IPS-15b (cell line): ENCODE measurements around the gene SCGB1C2.
"Not testable (repeated sequence)": the region's sequence is repeated elsewhere in the genome, so short reads cannot be mapped to it uniquely, and the experiment has no call there.

Source experiments
- H3K27me3 ChIP-seq: one replicate; pipeline ENCODE4 v1.6.1; 2013; ENCODE audit warnings: low read length; ENCODE audit not compliant: control insufficient read depth, insufficient read depth
- H3K36me3 ChIP-seq: one replicate; pipeline ENCODE4 v1.6.1; 2013; ENCODE audit warnings: low read length; ENCODE audit not compliant: control insufficient read depth, insufficient read depth
- H3K4me1 ChIP-seq: one replicate; pipeline ENCODE4 v1.6.1; 2013; ENCODE audit warnings: mild to moderate bottlenecking, low read length; ENCODE audit not compliant: control insufficient read depth, insufficient read depth
- H3K4me3 ChIP-seq: one replicate; pipeline ENCODE4 v1.5.1; 2013; ENCODE audit warnings: low read depth, low read length
- H3K9ac ChIP-seq: one replicate; pipeline ENCODE4 v1.6.1; 2013; ENCODE audit warnings: low read depth, mild to moderate bottlenecking, low read length
- H3K9me3 ChIP-seq: one replicate; pipeline ENCODE4 v1.6.1; 2013; ENCODE audit warnings: mild to moderate bottlenecking, low read length; ENCODE audit not compliant: control insufficient read depth, insufficient read depth

The SCGB1C2 gene

GRCh38 chr17:163514-164098 is 26.2 kb downstream of the SCGB1C2 start:
- Histone ChIP-seq H3K4me3 (no peak overlapping the region), H3K4me1 (no peaks in the 10 kb centered on the region), H3K9ac (no peak overlapping the region), H3K9me3 (no peaks in the 10 kb centered on the region), H3K36me3 (no peaks in the 10 kb centered on the region), H3K27me3 (no peaks in the 10 kb centered on the region)

- no peaks in the 10 kb centered on the region for H3K4me1 ChIP-seq
- no peaks in the 10 kb centered on the region for H3K9me3 ChIP-seq
- no peak overlapping the region for H3K9ac ChIP-seq
- no peaks in the 10 kb centered on the region for H3K27me3 ChIP-seq
- no peaks in the 10 kb centered on the region for H3K36me3 ChIP-seq
- no peak overlapping the region for H3K4me3 ChIP-seq
These were observed 27.2 kb downstream of the SCGB1C2 start for GRCh38 chr17:164303-165235.

GRCh38 chr17:165939-166338 is 28.6 kb downstream of the SCGB1C2 start:
- no peaks in the 10 kb centered on the region for H3K4me1 ChIP-seq

GRCh38 chr17:168614-169013 is 31.2 kb downstream of the SCGB1C2 start:
- not testable (repeated sequence) for H3K27me3 ChIP-seq, H3K36me3 ChIP-seq, H3K9me3 ChIP-seq, H3K4me3 ChIP-seq, H3K9ac ChIP-seq, H3K4me1 ChIP-seq

More at GRCh38 chr17:165939-166338, 28.6 kb downstream of the SCGB1C2 start:
- no peaks in the 10 kb centered on the region for H3K9me3 ChIP-seq
- H3K27me3 ChIP-seq = no peaks in the 10 kb centered on the region
- H3K36me3 ChIP-seq = no peaks in the 10 kb centered on the region
- no peak overlapping the region for H3K4me3 ChIP-seq
- H3K9ac ChIP-seq = no peak overlapping the region

GRCh38 chr17:170130-170670 is 32.8 kb downstream of the SCGB1C2 start:
- Histone ChIP-seq H3K27me3 (no peaks in the 10 kb centered on the region), H3K36me3 (no peaks in the 10 kb centered on the region), H3K9ac (no peak overlapping the region), H3K9me3 (no peaks in the 10 kb centered on the region), H3K4me3 (no peak overlapping the region), H3K4me1 (no peaks in the 10 kb centered on the region)

- H3K9ac ChIP-seq = no peak overlapping the region
- no peaks in the 10 kb centered on the region for H3K36me3 ChIP-seq
- H3K4me3 ChIP-seq = no peak overlapping the region
- H3K27me3 ChIP-seq = no peaks in the 10 kb centered on the region
- no peaks in the 10 kb centered on the region for H3K9me3 ChIP-seq
- H3K4me1 ChIP-seq = no peaks in the 10 kb centered on the region
These were observed 34.5 kb downstream of the SCGB1C2 start for GRCh38 chr17:171871-172270.

- Histone ChIP-seq H3K36me3 (no peaks in the 10 kb centered on the region), H3K4me1 (no peaks in the 10 kb centered on the region), H3K4me3 (no peak overlapping the region), H3K9me3 (no peaks in the 10 kb centered on the region), H3K27me3 (peaks cover 2% of the 10 kb centered on the region), H3K9ac (no peak overlapping the region)
These were observed 35.0 kb downstream of the SCGB1C2 start for GRCh38 chr17:172401-172800.

- no peaks in the 10 kb centered on the region for H3K4me1 ChIP-seq
- H3K4me3 ChIP-seq = no peak overlapping the region
- H3K36me3 ChIP-seq = no peaks in the 10 kb centered on the region
- H3K9ac ChIP-seq = no peak overlapping the region
- H3K9me3 ChIP-seq = no peaks in the 10 kb centered on the region
- H3K27me3 ChIP-seq = peaks cover 4% of the 10 kb centered on the region
These were observed 36.0 kb downstream of the SCGB1C2 start for GRCh38 chr17:173166-173911.

GRCh38 chr17:177155-177554 is 39.8 kb downstream of the SCGB1C2 start:
- Histone ChIP-seq H3K9ac (no peak overlapping the region), H3K27me3 (peaks cover 25% of the 10 kb centered on the region), H3K4me1 (peaks cover 1% of the 10 kb centered on the region), H3K36me3 (no peaks in the 10 kb centered on the region), H3K9me3 (no peaks in the 10 kb centered on the region), H3K4me3 (no peak overlapping the region)

GRCh38 chr17:177762-178161 is 40.4 kb downstream of the SCGB1C2 start:
- no peak overlapping the region for H3K9ac ChIP-seq

GRCh38 chr17:178292-179065 is 41.1 kb downstream of the SCGB1C2 start:
- Histone ChIP-seq H3K4me1 (peaks cover 3% of the 10 kb centered on the region), H3K9ac (no peak overlapping the region), H3K9me3 (no peaks in the 10 kb centered on the region), H3K36me3 (no peaks in the 10 kb centered on the region), H3K27me3 (peaks cover 34% of the 10 kb centered on the region), H3K4me3 (no peak overlapping the region)

More at GRCh38 chr17:177762-178161, 40.4 kb downstream of the SCGB1C2 start:
- H3K4me3 ChIP-seq = no peak overlapping the region
- H3K4me1 ChIP-seq = peaks cover 3% of the 10 kb centered on the region
- H3K9me3 ChIP-seq = no peaks in the 10 kb centered on the region
- no peaks in the 10 kb centered on the region for H3K36me3 ChIP-seq
- peaks cover 27% of the 10 kb centered on the region for H3K27me3 ChIP-seq
